ENCODE results near the gene PKD1.

Gene PKD1

DNA sequence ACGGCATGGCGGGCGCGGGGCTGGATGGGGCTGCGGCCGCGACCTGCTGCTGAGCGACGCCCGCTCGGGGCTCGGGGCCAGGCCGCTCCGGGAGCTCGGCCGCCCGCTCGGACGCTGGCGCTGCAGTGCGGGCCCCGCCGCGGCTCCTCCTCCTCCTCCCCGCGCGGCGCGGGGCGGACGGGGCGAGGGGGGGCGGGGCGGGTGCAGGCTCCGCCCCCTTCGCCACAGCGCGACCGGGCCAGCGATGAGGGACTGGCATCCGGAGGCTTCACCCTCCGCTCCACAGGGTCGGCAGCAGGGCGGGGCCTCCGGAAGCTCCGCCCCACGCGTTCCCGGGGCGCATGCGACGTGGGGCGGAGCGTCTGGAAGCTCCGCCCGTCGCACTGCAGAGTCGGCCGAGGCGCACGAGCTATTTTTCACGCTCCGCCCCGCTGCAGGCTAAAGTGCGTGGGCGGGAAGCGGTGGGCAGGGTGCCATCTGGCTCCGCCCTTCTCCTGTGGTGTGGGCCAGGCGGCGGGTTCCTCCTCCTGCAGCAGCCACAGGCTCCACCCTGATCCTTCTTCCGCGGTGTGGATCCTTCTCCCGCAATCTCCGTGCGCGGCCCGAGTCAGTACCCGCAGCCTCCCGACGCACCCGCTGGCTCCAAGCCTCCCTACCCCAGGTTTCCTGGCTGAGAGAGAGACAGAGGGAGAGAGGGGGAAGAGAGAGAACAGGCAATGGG lies at the start of gene PKD1:
PKD1 (minus strand) TSS at position 129 of the 721 bp plus-strand sequence. CDS start 209 bp downstream, outside the sequence.
- H3K4me3 ChIP-seq (ENCODE audit: low read depth, low read length) = peak within 1 kb of the TSS; percentile 44
- DNase-seq (ENCODE audit: low read depth) = peak; percentile 93

DNA sequence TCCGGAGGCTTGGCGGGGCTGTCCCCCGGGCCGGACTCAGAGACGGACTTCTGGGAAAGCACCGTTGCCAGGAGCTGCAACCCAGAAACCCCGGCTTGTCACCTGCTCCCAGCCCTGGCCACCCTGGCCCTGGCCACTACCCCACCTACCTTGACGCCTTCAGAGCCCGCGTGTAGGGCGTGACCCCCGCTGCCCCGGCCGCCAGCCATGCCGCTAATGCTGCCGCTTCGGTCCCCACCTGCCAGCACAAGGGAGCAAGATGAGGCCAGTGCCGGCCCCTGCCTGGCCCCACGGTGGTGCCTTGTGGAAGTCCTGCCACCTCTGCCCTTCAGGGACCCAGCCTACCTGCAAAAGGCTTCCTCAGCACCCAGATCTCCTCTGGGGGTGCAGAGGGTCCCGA lies 49.3 kb upstream of the PKD1 start:
- TF ChIP-seq MYC (IDR thresholded peaks at IDR 0.05; ENCODE audit: low read depth, low read length) = no peak
- TF ChIP-seq POLR2A (IDR thresholded peaks at IDR 0.05; ENCODE audit: extremely low read depth, insufficient read length) = no peak
- H3K4me3 ChIP-seq (ENCODE audit: low read depth, low read length) = no peak overlapping the region
- no peak for DNase-seq (ENCODE audit: low read depth)

DNA sequence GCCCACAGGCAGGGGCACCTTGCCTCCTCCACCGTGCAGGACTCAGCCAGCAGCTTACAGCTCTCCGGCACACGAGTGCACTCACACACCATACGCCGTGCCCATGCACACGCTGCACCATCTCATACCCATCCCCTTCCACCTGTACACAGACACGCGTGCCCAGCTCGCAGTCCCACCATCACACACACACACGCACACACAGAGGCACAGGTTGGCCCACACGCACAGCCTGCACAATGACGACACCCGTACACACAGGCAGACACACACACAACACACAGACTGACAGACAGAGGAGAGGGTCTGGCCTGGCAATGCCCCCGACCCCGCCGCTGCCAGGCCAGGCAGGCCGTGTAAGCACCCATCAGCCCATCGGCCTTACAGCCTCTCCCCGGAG lies 48.6 kb upstream of the PKD1 start:
- DNase-seq (ENCODE audit: low read depth) = no peak
- TF ChIP-seq, protein P1, sequence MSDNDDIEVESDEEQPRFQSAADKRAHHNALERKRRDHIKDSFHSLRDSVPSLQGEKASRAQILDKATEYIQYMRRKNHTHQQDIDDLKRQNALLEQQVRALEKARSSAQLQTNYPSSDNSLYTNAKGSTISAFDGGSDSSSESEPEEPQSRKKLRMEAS (IDR thresholded peaks at IDR 0.05; ENCODE audit: low read depth, low read length) = no peak
- TF ChIP-seq MYC (IDR thresholded peaks at IDR 0.05; ENCODE audit: low read depth, low read length) (no peak), POLR2A (IDR thresholded peaks at IDR 0.05; ENCODE audit: extremely low read depth, insufficient read length) (no peak)
- TF ChIP-seq, protein P2, sequence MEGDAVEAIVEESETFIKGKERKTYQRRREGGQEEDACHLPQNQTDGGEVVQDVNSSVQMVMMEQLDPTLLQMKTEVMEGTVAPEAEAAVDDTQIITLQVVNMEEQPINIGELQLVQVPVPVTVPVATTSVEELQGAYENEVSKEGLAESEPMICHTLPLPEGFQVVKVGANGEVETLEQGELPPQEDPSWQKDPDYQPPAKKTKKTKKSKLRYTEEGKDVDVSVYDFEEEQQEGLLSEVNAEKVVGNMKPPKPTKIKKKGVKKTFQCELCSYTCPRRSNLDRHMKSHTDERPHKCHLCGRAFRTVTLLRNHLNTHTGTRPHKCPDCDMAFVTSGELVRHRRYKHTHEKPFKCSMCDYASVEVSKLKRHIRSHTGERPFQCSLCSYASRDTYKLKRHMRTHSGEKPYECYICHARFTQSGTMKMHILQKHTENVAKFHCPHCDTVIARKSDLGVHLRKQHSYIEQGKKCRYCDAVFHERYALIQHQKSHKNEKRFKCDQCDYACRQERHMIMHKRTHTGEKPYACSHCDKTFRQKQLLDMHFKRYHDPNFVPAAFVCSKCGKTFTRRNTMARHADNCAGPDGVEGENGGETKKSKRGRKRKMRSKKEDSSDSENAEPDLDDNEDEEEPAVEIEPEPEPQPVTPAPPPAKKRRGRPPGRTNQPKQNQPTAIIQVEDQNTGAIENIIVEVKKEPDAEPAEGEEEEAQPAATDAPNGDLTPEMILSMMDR (IDR thresholded peaks at IDR 0.05; ENCODE audit: low read depth, low read length) = no peak

DNA sequence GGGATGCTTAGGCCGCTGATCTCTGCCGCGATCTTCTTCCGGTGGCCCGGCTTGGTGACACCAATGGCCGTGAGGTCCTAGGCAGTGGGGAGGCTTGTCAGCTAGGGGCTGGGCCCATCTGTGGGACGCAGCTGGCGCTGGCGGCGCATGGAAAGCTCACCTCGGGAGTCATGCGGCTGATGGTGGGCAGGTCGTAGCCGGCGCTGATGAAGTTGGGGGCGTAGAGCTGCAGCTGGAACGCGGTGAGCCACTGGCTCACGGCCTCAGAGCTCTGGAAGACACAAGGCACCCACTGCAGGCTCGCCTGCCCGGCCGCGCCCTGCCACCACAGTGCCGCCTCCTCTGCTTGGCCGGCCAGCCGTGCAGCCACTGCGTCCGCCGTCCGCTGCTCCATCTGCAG lies 48.0 kb upstream of the PKD1 start:
- no peak for TF ChIP-seq MYC (IDR thresholded peaks at IDR 0.05; ENCODE audit: low read depth, low read length)
- TF ChIP-seq, protein P1 (IDR thresholded peaks at IDR 0.05; ENCODE audit: low read depth, low read length) = no peak
- no peak for TF ChIP-seq POLR2A (IDR thresholded peaks at IDR 0.05; ENCODE audit: extremely low read depth, insufficient read length)
- TF ChIP-seq, protein P2 (IDR thresholded peaks at IDR 0.05; ENCODE audit: low read depth, low read length) = no peak
- H3K4me3 ChIP-seq (ENCODE audit: low read depth, low read length) = no peak overlapping the region
- no peak for DNase-seq (ENCODE audit: low read depth)

More for the DNA sequence above, 48.6 kb upstream of the PKD1 start:
- H3K4me3 ChIP-seq (ENCODE audit: low read depth, low read length) = no peak overlapping the region

DNA sequence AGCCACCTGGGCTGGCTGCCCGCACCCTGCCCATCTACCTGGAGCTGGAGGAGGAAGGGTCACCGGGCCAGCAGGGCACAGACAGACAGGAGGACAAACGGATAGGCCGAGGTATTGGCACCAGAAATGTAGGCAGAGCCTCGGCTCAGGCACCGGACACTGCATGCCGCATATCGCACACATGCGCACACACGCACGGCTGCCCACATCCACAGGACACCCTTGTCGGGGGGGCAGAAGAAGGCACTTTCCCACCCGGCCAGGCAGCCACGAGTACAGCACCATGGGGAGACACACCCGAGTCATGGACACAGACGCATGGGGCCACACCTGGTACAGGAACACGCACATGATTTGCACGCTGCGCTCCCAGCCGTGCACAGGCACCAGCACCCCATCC lies 46.3 kb upstream of the PKD1 start:
- TF ChIP-seq POLR2A (IDR thresholded peaks at IDR 0.05; ENCODE audit: extremely low read depth, insufficient read length) = no peak
- no peak for TF ChIP-seq MYC (IDR thresholded peaks at IDR 0.05; ENCODE audit: low read depth, low read length)
- TF ChIP-seq, protein P2 (IDR thresholded peaks at IDR 0.05; ENCODE audit: low read depth, low read length) = no peak
- TF ChIP-seq, protein P1 (IDR thresholded peaks at IDR 0.05; ENCODE audit: low read depth, low read length) = no peak
- DNase-seq (ENCODE audit: low read depth) = no peak
- no peak overlapping the region for H3K4me3 ChIP-seq (ENCODE audit: low read depth, low read length)

DNA sequence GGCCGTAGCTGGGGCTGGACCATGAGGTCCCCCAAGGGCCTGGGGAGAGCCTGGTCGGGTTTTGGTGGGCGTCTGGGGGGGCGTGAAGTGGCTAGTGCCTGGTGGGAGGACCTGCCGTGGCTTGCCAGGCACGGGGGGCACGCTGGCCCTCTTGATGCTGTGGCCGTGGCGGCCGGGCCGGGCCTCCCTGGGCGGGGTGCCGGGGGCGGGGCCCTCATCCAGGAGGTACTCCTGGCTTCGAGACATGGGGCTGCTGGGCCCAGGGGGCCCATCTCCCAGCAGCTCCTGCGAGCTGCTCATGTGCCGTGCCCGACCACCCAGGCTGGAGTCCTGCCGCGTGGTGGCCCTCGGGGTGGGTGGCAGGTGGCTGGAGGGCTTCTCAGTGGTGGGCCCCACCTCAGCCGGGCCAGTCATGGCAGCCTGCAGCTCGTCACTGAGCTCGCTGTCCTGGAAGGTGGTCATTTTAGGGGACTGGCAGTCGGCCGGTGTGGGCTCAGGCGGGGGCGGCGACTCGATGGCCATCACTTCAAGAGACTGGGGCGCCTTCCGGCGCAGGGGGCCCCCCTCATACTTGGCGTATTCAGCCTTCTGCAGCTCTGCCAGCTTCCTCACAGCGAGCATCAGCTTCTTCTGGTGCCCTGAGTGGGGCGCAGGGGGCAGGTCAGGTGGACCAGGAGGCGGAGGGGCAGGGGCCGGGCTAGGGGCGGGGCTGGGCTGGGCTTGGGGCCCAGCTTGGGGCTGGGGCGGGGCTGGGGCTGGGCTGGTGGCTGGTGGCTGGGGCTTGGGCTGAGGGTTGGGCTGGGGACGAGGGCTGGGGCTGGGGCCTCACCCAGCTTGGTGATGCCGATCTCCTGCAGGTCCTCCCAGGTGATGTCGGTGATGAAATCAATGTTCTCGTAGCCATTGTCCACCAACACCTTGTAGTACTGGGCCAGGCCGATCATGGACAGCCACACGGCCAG lies 45.5 kb upstream of the PKD1 start:
- TF ChIP-seq MYC (IDR thresholded peaks at IDR 0.05; ENCODE audit: low read depth, low read length) = no peak
- TF ChIP-seq, protein P1 (IDR thresholded peaks at IDR 0.05; ENCODE audit: low read depth, low read length) = no peak
- TF ChIP-seq, protein P2 (IDR thresholded peaks at IDR 0.05; ENCODE audit: low read depth, low read length) = no peak
- no peak for TF ChIP-seq POLR2A (IDR thresholded peaks at IDR 0.05; ENCODE audit: extremely low read depth, insufficient read length)
- DNase-seq (ENCODE audit: low read depth) = no peak
- no peak overlapping the region for H3K4me3 ChIP-seq (ENCODE audit: low read depth, low read length)

Measured in NB4 (cell line).